H1 (cell line): ENCODE results near the gene PHF23. TPM values are rescaled to one million over a fixed set of nuclear protein-coding genes. Genes with fewer than 3 reads are reported as not detected.

ENCODE experiments used
- CBX8 ChIP-seq: fragments of 300-800, 300-1000 bp; sonication (generic); IDR thresholded peaks from 2 replicates; pipeline ENCODE4 v1.7.1; 2016; ENCODE audit warnings: low read depth, low read length, borderline replicate concordance
- CHD7 ChIP-seq: fragments of 300-600 bp; sonication (generic); IDR thresholded peaks from 2 replicates; pipeline ENCODE4 v1.7.1; 2012; ENCODE audit warnings: low read length, moderate library complexity, mild to moderate bottlenecking, inconsistent platforms; ENCODE audit not compliant: insufficient replicate concordance
- HDAC2 ChIP-seq, 2 experiments: fragments of 300-600 bp in 1 of 2; sonication (generic) in 1 of 2; IDR thresholded peaks; 2 replicates each; pipeline ENCODE4 v1.6.1; 2011 to 2012; ENCODE audit warnings: low read depth in 2 of 2, low read length in 2 of 2, mild to moderate bottlenecking in 2 of 2, moderate library complexity in 2 of 2, borderline replicate concordance in 1 of 2, inconsistent platforms in 1 of 2
- SP1 ChIP-seq: IDR thresholded peaks from 2 replicates; pipeline ENCODE4 v1.6.1; 2011; ENCODE audit warnings: low read depth, low read length
- TBP ChIP-seq: IDR thresholded peaks from 2 replicates; pipeline ENCODE4 v1.6.1; 2011; ENCODE audit warnings: low read depth, low read length, improper control_type of control experiment
- polyA plus RNA-seq, 7 experiments: library from polyadenylated mRNA; depleted of rRNA in 3 of 7; stranded (reverse) in 5 of 7; unstranded in 2 of 7; fragments of >200 nt in 5 of 7; fragments of 200-250 nt in 2 of 7; gene quantifications; 1 replicate in 5 of 7; 2 replicates in 1 of 7; 4 replicates in 1 of 7; pipeline versions ENCODE4 v1.2.1 to v1.2.3, GENCODE V29; 2011 to 2013; ENCODE audit warnings: missing spikeins in 2 of 7, mixed read lengths in 2 of 7
- total RNA-seq: library from RNA; stranded (reverse); fragmentation: NEBNext Ultra II Directional; extraction: Animal tissue kit (Norgen Biotek cat#: 25700); gene quantifications from 2 replicates; pipeline ENCODE4 v1.2.1, GENCODE V29; 2021

The PHF23 gene
- total and polyA plus RNA-seq, 2 of the 8 experiments (the other 6 are each of a cell fraction or from before 2014, with no cell fraction given), result 47.5 to 62.8 TPM

DNA sequence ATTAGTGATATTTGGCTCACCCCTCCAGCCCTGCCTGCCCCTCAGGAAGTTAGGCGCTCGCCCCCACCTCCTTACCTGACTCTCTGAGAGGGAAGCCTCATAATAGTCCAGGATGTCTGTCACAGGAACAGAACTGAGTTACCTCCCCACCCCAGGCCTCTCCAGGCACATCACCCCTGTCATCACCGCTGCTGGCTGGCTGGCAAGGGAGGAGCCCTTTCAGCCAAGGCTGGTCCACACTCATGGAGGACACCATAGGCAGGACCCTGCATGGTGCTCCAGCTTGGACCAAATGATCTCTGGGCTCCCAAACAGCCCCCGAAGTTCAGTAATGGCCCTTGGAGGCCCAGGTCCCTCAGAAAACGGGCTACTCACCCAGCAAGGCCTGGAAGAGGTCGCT lies 21.1 kb downstream of the PHF23 start (continued):
- TF ChIP-seq CHD7, result no peak
- no peak for TF ChIP-seq SP1
- TF ChIP-seq HDAC2 (IDR thresholded peaks at IDR 0.05; ENCODE audit: borderline replicate concordance in 1 of 2, low read depth in 2 of 2, low read length in 2 of 2), result no peak
- no peak for TF ChIP-seq CBX8
- no peak for TF ChIP-seq TBP
